ENCODE data around the gene MPHOSPH10.
A peak's percentile ranks its signal among the peaks of the same experiment; 100 is the strongest.
"Not testable (repeated sequence)": the region's sequence is repeated elsewhere in the genome, so short reads cannot be mapped to it uniquely, and the experiment has no call there.

The MPHOSPH10 gene

GRCh38 chr2:71122387-71123298 lies 7.8 kb upstream of the MPHOSPH10 start:
- DNase-seq (ENCODE audit: low read depth in 3 of 3) = no peak

- no peak for DNase-seq (ENCODE audit: low read depth in 3 of 3)
Observed at GRCh38 chr2:71125506-71126294, 4.7 kb upstream of the MPHOSPH10 start.

GRCh38 chr2:71126957-71127356 lies 3.5 kb upstream of the MPHOSPH10 start:
- no peak for DNase-seq (ENCODE audit: low read depth in 3 of 3)

GRCh38 chr2:71129114-71129901 lies 1.1 kb upstream of the MPHOSPH10 start:
- DNase-seq (ENCODE audit: low read depth in 3 of 3) = no peak

- no peak for DNase-seq (ENCODE audit: low read depth in 3 of 3)
Observed at GRCh38 chr2:71129902-71130151, 607 bp upstream of the MPHOSPH10 start.

- no peak for DNase-seq (ENCODE audit: low read depth in 3 of 3)
Observed at GRCh38 chr2:71130905-71131244, 441 bp downstream of the MPHOSPH10 start.

- DNase-seq (ENCODE audit: low read depth in 3 of 3) = not testable (repeated sequence)
Observed at GRCh38 chr2:71131387-71132166, 1.1 kb downstream of the MPHOSPH10 start.

GRCh38 chr2:71133603-71134002 lies 3.2 kb downstream of the MPHOSPH10 start:
- no peak for DNase-seq (ENCODE audit: low read depth in 3 of 3)

- no peak for DNase-seq (ENCODE audit: low read depth in 3 of 3)
Observed at GRCh38 chr2:71136174-71136573, 5.7 kb downstream of the MPHOSPH10 start.

GRCh38 chr2:71143782-71144181 lies 13.3 kb downstream of the MPHOSPH10 start:
- no peak for DNase-seq (ENCODE audit: low read depth in 3 of 3)

GRCh38 chr2:71148506-71149063 lies 18.2 kb downstream of the MPHOSPH10 start:
- DNase-seq (ENCODE audit: low read depth in 3 of 3) = no peak

- no peak for DNase-seq (ENCODE audit: low read depth in 3 of 3)
Observed at GRCh38 chr2:71150082-71150816, 19.8 kb downstream of the MPHOSPH10 start.

GRCh38 chr2:71151620-71152019 lies 21.2 kb downstream of the MPHOSPH10 start:
- DNase-seq (ENCODE audit: low read depth in 3 of 3) = no peak

- no peak for DNase-seq (ENCODE audit: low read depth in 3 of 3)
Observed at GRCh38 chr2:71153585-71154224, 23.3 kb downstream of the MPHOSPH10 start.

- no peak for DNase-seq (ENCODE audit: low read depth in 3 of 3)
Observed at GRCh38 chr2:71154279-71154678, 23.8 kb downstream of the MPHOSPH10 start.

GRCh38 chr2:71154798-71155197 lies 24.4 kb downstream of the MPHOSPH10 start:
- DNase-seq (ENCODE audit: low read depth in 3 of 3) = no peak

GRCh38 chr2:71155846-71156245 lies 25.4 kb downstream of the MPHOSPH10 start:
- no peak for DNase-seq (ENCODE audit: low read depth in 3 of 3)

GRCh38 chr2:71156573-71156972 lies 26.1 kb downstream of the MPHOSPH10 start:
- no peak for DNase-seq (ENCODE audit: low read depth in 3 of 3)

GRCh38 chr2:71157124-71157793 lies 26.8 kb downstream of the MPHOSPH10 start:
- DNase-seq (ENCODE audit: low read depth in 3 of 3) = peak; percentile 25 to 50 (median 42)
